Left forelimb (tissue), 1 donor: ENCODE data around the gene RBM7.

ENCODE experiments used
- DNase-seq: peaks from one replicate; pipeline ENCODE4 v3.0.0-alpha.2; 2018; ENCODE audit warnings: low spot score

Gene RBM7

GRCh38 chr11:114400216-114400914 lies at the start of gene RBM7, which contains the start of gene C11orf71:
TSS of gene RBM7 (plus strand) at chr11:114400666. CDS start at chr11:114400672, 6 bp downstream.
TSS of gene C11orf71 (minus strand) at chr11:114400511. CDS start at chr11:114400331, 180 bp downstream.
- peak; percentile 97 for DNase-seq

- DNase-seq, result no peak
Measured at GRCh38 chr11:114353443-114353842, 47.0 kb upstream of the RBM7 start.

GRCh38 chr11:114354076-114354475 lies 46.4 kb upstream of the RBM7 start:
- DNase-seq, result no peak

DNA sequence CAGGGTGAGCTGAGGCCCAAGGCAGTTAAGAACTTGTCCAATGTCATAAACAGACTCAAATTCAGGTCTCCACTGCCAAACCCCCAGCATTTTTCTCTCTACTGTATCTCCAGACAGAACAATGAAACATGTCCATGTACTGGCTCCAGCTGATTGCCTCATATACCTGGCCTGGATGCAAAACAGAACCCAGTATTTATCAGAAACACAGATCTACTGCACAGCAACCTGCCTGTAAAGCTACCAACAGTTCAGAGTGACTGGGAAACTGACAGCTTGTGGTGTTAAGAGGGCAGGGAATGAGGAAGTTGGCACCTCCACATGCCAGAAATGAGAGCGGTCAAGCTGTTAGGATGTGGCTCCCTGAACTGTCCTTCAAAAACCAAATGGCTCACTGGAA lies 41.8 kb upstream of the RBM7 start:
- no peak for DNase-seq

DNA sequence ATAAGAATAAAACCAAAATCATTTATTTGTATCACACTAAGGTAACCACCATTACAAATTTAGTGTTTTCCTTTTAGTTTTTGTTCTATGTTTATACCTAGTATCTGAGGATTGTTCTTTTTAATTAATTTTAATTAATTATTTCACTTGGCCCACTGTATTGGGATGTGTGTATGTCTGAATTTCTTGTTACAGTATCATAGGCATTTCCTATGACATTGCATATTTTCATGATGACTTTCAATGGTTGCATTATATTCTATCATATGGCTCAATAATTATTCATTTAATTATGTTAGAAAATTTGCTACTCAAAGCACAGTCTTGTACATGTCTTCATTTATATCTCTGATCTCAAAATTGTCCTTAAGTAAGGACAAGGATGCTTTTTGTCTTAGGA lies 41.1 kb upstream of the RBM7 start:
- DNase-seq, result no peak

- DNase-seq, result no peak
Measured at GRCh38 chr11:114362326-114362725, 38.1 kb upstream of the RBM7 start.

- no peak for DNase-seq
Measured at GRCh38 chr11:114362958-114363357, 37.5 kb upstream of the RBM7 start.

GRCh38 chr11:114366331-114367243 lies 33.9 kb upstream of the RBM7 start:
- DNase-seq, result no peak

GRCh38 chr11:114367244-114367957 lies 33.1 kb upstream of the RBM7 start:
- no peak for DNase-seq

GRCh38 chr11:114368918-114369680 lies 31.4 kb upstream of the RBM7 start:
- no peak for DNase-seq

DNA sequence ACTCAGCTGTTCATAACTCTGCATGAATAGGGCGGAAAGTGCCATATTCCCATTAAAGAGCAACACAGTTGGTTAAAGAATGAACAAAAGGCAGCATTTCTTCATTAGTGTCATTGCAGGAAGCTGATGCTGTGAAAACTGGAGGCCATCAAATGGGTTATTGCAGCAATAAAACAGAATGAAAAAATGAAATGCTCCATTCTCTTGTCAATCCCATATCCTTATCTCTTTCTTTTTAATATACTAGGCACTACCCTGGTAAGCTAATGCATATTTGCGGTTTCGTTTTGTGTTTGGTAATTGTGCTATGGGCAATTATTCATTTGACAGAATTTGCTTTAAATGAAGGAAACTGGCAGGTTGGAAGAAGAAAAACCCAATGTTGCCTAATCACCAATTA lies 25.4 kb upstream of the RBM7 start:
- no peak for DNase-seq

DNA sequence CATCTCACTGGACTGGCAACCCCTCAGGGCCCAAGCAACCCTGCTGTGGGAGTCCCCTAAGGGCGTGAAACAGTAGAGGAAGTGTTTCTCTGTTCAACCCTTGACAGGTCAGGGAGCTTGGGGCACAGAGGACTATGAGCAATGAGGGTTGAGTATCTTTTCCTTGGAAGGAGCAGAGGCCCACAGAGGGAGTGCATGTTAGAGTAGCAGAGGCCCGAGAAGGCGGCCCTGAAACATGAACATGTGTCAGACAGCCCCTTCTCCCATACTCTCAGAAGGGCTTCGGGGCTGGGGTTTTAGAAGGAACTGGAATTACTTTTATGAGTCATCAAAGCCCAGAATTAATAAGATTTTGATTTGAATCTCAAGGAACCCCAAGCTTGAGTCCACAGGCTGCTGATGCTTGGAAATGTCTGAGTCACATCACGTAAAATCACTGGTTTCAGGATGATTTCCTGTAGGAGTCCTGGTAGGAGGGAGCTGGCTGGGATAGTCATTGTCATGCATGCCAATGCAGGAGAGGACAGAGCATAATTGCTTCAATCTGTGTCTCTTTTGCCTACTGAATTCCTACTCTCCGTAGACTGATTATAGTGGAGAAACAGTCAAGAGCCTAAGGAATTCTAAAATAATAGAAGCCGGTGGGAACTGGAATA lies 22.7 kb upstream of the RBM7 start:
- DNase-seq, result no peak

- no peak for DNase-seq
Measured at GRCh38 chr11:114379394-114380069, 20.9 kb upstream of the RBM7 start.

DNA sequence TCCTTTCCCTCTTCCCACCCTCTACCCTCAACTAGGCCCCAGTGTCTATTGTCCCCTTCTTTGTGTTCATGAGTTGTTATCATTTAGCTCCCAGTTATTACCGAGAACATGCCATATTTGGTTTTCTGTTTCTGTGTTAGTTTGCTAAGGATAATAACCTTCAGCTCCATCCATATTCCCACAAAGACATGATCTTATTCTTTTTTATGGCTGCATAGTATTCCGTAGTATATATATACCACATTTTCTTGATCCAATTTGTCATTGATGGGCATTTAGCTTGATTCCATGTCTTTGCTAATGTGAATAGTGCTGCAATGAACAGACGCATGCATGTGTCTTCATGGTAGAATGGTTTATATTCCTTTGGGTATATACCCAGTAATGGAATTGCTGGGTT lies 18.0 kb upstream of the RBM7 start:
- no peak for DNase-seq

DNA sequence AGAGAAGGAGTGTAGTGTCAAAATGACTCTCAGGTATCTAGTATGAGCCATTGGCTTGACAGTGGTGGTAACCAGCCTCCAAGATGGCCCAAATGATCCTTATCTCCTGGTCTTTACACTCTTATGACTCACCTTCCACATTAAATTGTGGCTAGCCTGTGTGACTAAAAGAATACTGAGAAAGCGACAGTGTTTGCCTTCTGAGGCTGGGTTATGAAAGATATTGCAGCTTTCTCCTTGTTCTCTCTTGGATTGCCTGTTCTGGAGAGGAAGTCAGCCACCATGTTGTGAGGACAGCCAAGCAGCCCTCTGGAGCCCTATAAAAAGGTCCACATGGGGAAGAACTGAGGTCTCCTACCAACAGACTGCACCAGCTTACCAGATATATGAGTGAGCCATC lies 16.0 kb upstream of the RBM7 start:
- DNase-seq, result no peak

DNA sequence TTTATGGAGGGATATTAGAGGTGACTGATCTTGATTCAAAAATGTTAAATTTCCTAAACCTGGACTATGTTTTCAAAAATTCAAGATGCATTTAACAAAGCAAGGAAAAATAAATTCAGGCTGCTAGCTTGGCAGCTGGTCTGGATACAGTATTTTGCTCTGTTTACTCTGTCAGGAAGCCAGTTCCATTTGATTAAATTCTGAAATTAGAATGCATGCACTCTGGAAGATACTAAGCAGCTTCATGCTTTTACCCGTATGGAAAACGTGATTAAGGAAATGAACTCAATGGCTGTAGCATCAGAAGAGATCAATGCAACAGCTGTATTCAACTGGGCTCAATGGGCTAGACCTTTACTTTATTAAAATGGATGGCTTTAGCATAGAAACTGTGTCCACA lies 14.3 kb upstream of the RBM7 start:
- DNase-seq, result no peak

GRCh38 chr11:114386545-114386944 lies 13.9 kb upstream of the RBM7 start:
- DNase-seq, result no peak

- DNase-seq, result no peak
Measured at GRCh38 chr11:114392735-114393667, 7.5 kb upstream of the RBM7 start.

- DNase-seq, result no peak
Measured at GRCh38 chr11:114395736-114396135, 4.7 kb upstream of the RBM7 start.

DNA sequence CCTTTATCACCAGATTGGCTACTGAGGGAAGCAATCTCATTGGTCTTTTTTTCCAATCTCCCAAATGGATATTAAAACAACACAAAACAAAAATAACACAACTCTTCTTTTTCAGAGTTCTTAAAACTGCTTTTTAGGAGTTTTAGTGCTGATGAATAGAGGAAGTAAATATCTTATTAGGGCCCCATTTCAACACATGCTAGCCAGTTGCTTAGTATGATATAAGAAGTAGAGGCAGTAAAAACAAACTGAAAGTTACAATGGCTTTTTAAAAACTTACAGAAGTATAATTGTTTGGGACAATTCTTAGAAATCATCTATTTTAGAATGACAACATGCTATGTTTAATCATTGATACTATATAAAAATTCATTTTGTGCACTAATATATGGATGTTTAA lies 3.5 kb upstream of the RBM7 start:
- no peak for DNase-seq
